Tibial artery (tissue), 4 donors: ENCODE data around the gene MMP13.

Source experiments
- DNase-seq, 2 donors: peaks; one replicate each; pipeline ENCODE4 v3.0.0-alpha.2; 2019
- H3K27ac ChIP-seq, 2 donors: fragments of 200-600 bp; sonication (generic) in 1 of 2; 1 replicate in 1 of 2; 2 replicates in 1 of 2; pipeline ENCODE4 v1.5.1; 2018 to 2019; ENCODE audit warnings: mild to moderate bottlenecking in 1 of 2
- H3K27me3 ChIP-seq, 2 donors: fragments of 200-600 bp; sonication (generic) in 1 of 2; one replicate each; pipeline versions ENCODE4 v1.5.1 to v1.6.0; 2016 to 2019
- H3K36me3 ChIP-seq, 3 donors: fragments of 200-600 bp; sonication (generic) in 2 of 3; one replicate each; pipeline ENCODE4 v1.5.1; 2016 to 2019; ENCODE audit warnings: mild to moderate bottlenecking in 2 of 3
- H3K4me1 ChIP-seq, 4 donors: fragments of 200-600 bp; sonication (generic) in 2 of 4; 1 replicate in 3 of 4; 2 replicates in 1 of 4; pipeline ENCODE4 v1.5.1; 2016 to 2019
- H3K4me3 ChIP-seq, 2 donors: fragments of 200-600 bp; sonication (generic) in 1 of 2; 1 replicate in 1 of 2; 2 replicates in 1 of 2; pipeline ENCODE4 v1.5.1; 2018 to 2019; ENCODE audit warnings: mild to moderate bottlenecking in 2 of 2
- H3K9me3 ChIP-seq, 3 donors: fragments of 200-600 bp; sonication (generic) in 1 of 3; one replicate each; pipeline ENCODE4 v1.5.1; 2016 to 2019
- CTCF ChIP-seq, 2 experiments: fragments of 200-600 bp in 1 of 2; fragments of 450-650 bp in 1 of 2; IDR thresholded peaks; one replicate each; pipeline ENCODE4 v1.5.1; 2017 to 2019; ENCODE audit warnings: antibody characterized with exemption in 2 of 2, mild to moderate bottlenecking in 1 of 2, moderate library complexity in 1 of 2
- intact Hi-C: fragments of 100-400 bp; cut with DNase I; formaldehyde crosslinking; loops from one replicate; pipeline ENCODE4 v1.15.0; 2023; ENCODE audit warnings: low total_unique reads

MMP13 gene

GRCh38 chr11:102950622-102951081 is 4.9 kb downstream of the MMP13 start:
- no peaks in the 10 kb centered on the region for H3K9me3 ChIP-seq
- no peaks in the 10 kb centered on the region for H3K27me3 ChIP-seq
- no peaks in the 10 kb centered on the region for H3K36me3 ChIP-seq
- DNase-seq, result no peak
- no peak overlapping the region for H3K27ac ChIP-seq
- intact Hi-C loops, result no loop called here
- no peaks in the 10 kb centered on the region for H3K4me1 ChIP-seq
- TF ChIP-seq CTCF (IDR thresholded peaks at IDR 0.05), result no peak
- no peak overlapping the region for H3K4me3 ChIP-seq

GRCh38 chr11:102946237-102946636 is 9.3 kb downstream of the MMP13 start:
- peaks cover 0 to 3% of the 10 kb centered on the region in 2 donors for H3K27me3 ChIP-seq
- no peak overlapping the region for H3K4me3 ChIP-seq
- H3K27ac ChIP-seq, result no peak overlapping the region
- DNase-seq, result no peak
- intact Hi-C loops, result no loop called here
- H3K36me3 ChIP-seq, result no peaks in the 10 kb centered on the region
- no peak for TF ChIP-seq CTCF (IDR thresholded peaks at IDR 0.05)
- H3K4me1 ChIP-seq, result no peaks in the 10 kb centered on the region
- no peaks in the 10 kb centered on the region for H3K9me3 ChIP-seq

GRCh38 chr11:102940714-102941588 is 14.6 kb downstream of the MMP13 start:
- no peak for DNase-seq
- intact Hi-C loops, result no loop called here
- peaks cover 0 to 3% of the 10 kb centered on the region in 2 donors for H3K27me3 ChIP-seq
- no peak overlapping the region for H3K4me3 ChIP-seq
- H3K9me3 ChIP-seq, result no peaks in the 10 kb centered on the region
- H3K27ac ChIP-seq, result no peak overlapping the region
- no peaks in the 10 kb centered on the region for H3K4me1 ChIP-seq
- H3K36me3 ChIP-seq, result no peaks in the 10 kb centered on the region
- peak; percentile 73 to 76 for TF ChIP-seq CTCF (IDR thresholded peaks at IDR 0.05)

- Histone ChIP-seq H3K27ac (no peak overlapping the region), H3K4me3 (no peak overlapping the region), H3K27me3 (no peaks in the 10 kb centered on the region), H3K36me3 (no peaks in the 10 kb centered on the region), H3K4me1 (no peaks in the 10 kb centered on the region), H3K9me3 (no peaks in the 10 kb centered on the region)
- intact Hi-C loops, result no loop called here
- no peak for TF ChIP-seq CTCF (IDR thresholded peaks at IDR 0.05)
- DNase-seq, result no peak
These were observed 18.5 kb downstream of the MMP13 start for GRCh38 chr11:102936864-102937509.

GRCh38 chr11:102935514-102935913 is 20.0 kb downstream of the MMP13 start:
- H3K9me3 ChIP-seq, result no peaks in the 10 kb centered on the region
- H3K4me1 ChIP-seq, result no peaks in the 10 kb centered on the region
- H3K27ac ChIP-seq, result no peak overlapping the region
- intact Hi-C loops, result no loop called here
- TF ChIP-seq CTCF (IDR thresholded peaks at IDR 0.05), result no peak
- DNase-seq, result no peak
- H3K27me3 ChIP-seq, result no peaks in the 10 kb centered on the region
- H3K4me3 ChIP-seq, result no peak overlapping the region
- H3K36me3 ChIP-seq, result no peaks in the 10 kb centered on the region
